DOHH2 (cell line): ENCODE data around the gene ANKRD9.

ENCODE experiments used
- EZH2phosphoT487 ChIP-seq: fragments of 200-600 bp; sonication (generic); IDR thresholded peaks from 2 replicates; pipeline ENCODE4 v1.6.1; 2017; ENCODE audit warnings: borderline replicate concordance, mild to moderate bottlenecking, antibody characterized with exemption, low read length, moderate library complexity, mixed read lengths
- TF ChIP-seq, protein P1 (sequence below): fragments of 200-600 bp; sonication (generic); IDR thresholded peaks from one replicate; pipeline ENCODE4 v1.5.1; 2014; ENCODE audit warnings: antibody characterized with exemption, mild to moderate bottlenecking, low read depth, low read length; ENCODE audit not compliant: poor library complexity, severe bottlenecking

DNA sequence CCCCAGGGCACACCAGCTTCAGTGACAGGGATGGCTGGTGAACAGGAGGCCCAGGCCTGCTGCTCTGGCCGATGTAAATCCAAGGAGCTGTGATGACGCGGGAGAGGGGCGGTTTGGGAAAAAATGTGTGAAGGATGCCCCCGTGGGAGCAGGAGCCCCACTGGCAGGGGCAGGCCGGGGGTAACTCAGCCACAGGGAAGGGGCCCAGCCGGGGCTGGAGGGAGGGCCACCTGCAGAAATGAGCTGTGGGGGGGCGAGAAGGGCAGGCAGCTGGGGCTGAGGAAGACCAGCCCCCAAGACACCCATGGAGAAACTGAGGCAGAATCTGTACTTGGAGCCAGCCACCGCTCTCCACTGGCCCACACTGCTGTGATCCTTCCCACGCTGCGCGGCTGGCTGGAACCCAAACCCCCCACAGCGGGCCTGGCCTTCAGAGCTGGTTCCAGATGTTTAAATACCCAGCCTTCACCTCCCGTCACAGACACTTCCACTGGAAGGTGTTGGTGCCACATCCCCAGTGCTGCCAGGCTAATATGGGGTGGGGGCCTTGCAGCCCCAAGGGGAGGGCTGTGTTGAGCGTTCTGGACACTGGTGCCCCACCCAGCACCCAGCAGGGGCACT lies 28.5 kb upstream of the ANKRD9 start:
- TF ChIP-seq, protein P1, sequence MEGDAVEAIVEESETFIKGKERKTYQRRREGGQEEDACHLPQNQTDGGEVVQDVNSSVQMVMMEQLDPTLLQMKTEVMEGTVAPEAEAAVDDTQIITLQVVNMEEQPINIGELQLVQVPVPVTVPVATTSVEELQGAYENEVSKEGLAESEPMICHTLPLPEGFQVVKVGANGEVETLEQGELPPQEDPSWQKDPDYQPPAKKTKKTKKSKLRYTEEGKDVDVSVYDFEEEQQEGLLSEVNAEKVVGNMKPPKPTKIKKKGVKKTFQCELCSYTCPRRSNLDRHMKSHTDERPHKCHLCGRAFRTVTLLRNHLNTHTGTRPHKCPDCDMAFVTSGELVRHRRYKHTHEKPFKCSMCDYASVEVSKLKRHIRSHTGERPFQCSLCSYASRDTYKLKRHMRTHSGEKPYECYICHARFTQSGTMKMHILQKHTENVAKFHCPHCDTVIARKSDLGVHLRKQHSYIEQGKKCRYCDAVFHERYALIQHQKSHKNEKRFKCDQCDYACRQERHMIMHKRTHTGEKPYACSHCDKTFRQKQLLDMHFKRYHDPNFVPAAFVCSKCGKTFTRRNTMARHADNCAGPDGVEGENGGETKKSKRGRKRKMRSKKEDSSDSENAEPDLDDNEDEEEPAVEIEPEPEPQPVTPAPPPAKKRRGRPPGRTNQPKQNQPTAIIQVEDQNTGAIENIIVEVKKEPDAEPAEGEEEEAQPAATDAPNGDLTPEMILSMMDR: no peak
- TF ChIP-seq EZH2phosphoT487: no peak
